ENCODE measurements around the gene SLC22A15.

SLC22A15 gene

GRCh38 chr1:116076831-116077230 lies 100.5 kb downstream of the SLC22A15 start:
- Histone ChIP-seq H3K9me3 (replicated peaks in 1 of 11) (no peaks in the 10 kb centered on the region), H3K27ac (no peak overlapping the region), H3K9ac (no peak overlapping the region), H3K27me3 (no peaks in the 10 kb centered on the region), H3K4me3 (no peak overlapping the region), H3K36me3 (no peaks in the 10 kb centered on the region), H3K4me1 (peaks cover 0 to 4% (median 0%) of the 10 kb centered on the region in 10 experiments; a peak in 1 of 20 replicates), H4K20me1 (no peaks in the 10 kb centered on the region), H3K4me2 (no peak overlapping the region)
- no peak for TF ChIP-seq Cebpa-rat (IDR thresholded peaks at IDR 0.05)

GRCh38 chr1:116078699-116079223 lies 102.4 kb downstream of the SLC22A15 start:
- H3K4me1 ChIP-seq, result peaks cover 0 to 4% (median 0%) of the 10 kb centered on the region in 10 experiments; a peak in 1 of 20 replicates
- no peak overlapping the region for H3K4me3 ChIP-seq
- TF ChIP-seq Cebpa-rat (IDR thresholded peaks at IDR 0.05), result no peak
- H3K9me3 ChIP-seq (replicated peaks in 1 of 11), result no peaks in the 10 kb centered on the region
- no peak overlapping the region for H3K4me2 ChIP-seq
- H4K20me1 ChIP-seq, result no peaks in the 10 kb centered on the region
- H3K27me3 ChIP-seq, result no peaks in the 10 kb centered on the region
- no peaks in the 10 kb centered on the region for H3K36me3 ChIP-seq
- H3K27ac ChIP-seq, result no peak overlapping the region
- no peak overlapping the region for H3K9ac ChIP-seq

GRCh38 chr1:116087628-116088027 lies 111.3 kb downstream of the SLC22A15 start:
- Histone ChIP-seq H3K9ac (no peak overlapping the region), H3K4me2 (no peak overlapping the region), H3K27ac (no peak overlapping the region), H3K4me1 (peaks cover 0 to 8% (median 0%) of the 10 kb centered on the region in 10 experiments; a peak in 2 of 20 replicates), H3K27me3 (no peaks in the 10 kb centered on the region), H4K20me1 (no peaks in the 10 kb centered on the region), H3K9me3 (replicated peaks in 1 of 11) (peaks cover 32 to 43% (median 40%) of the 10 kb centered on the region in 11 experiments), H3K4me3 (no peak overlapping the region), H3K36me3 (no peaks in the 10 kb centered on the region)
- TF ChIP-seq Cebpa-rat (IDR thresholded peaks at IDR 0.05), result no peak

GRCh38 chr1:116089870-116090269 lies 113.6 kb downstream of the SLC22A15 start:
- H4K20me1 ChIP-seq, result no peaks in the 10 kb centered on the region
- TF ChIP-seq Cebpa-rat (IDR thresholded peaks at IDR 0.05), result no peak
- H3K9me3 ChIP-seq (replicated peaks in 1 of 11), result peaks cover 36 to 56% (median 49%) of the 10 kb centered on the region in 11 experiments
- H3K9ac ChIP-seq, result no peak overlapping the region
- H3K27ac ChIP-seq, result no peak overlapping the region
- peaks cover 0 to 8% (median 0%) of the 10 kb centered on the region in 10 experiments; a peak in 2 of 20 replicates for H3K4me1 ChIP-seq
- H3K27me3 ChIP-seq, result no peaks in the 10 kb centered on the region
- H3K4me3 ChIP-seq, result no peak overlapping the region
- no peaks in the 10 kb centered on the region for H3K36me3 ChIP-seq
- H3K4me2 ChIP-seq, result no peak overlapping the region

- Histone ChIP-seq H3K9ac (no peak overlapping the region), H3K4me1 (peaks cover 0 to 8% (median 0%) of the 10 kb centered on the region in 10 experiments; a peak in 2 of 20 replicates), H4K20me1 (no peaks in the 10 kb centered on the region), H3K27me3 (no peaks in the 10 kb centered on the region), H3K36me3 (no peaks in the 10 kb centered on the region), H3K9me3 (replicated peaks in 1 of 11) (peaks cover 42 to 68% (median 59%) of the 10 kb centered on the region in 11 experiments), H3K4me3 (no peak overlapping the region), H3K4me2 (no peak overlapping the region), H3K27ac (no peak overlapping the region)
- no peak for TF ChIP-seq Cebpa-rat (IDR thresholded peaks at IDR 0.05)
These were observed 114.8 kb downstream of the SLC22A15 start for GRCh38 chr1:116091083-116091482.

- no peak overlapping the region for H3K9ac ChIP-seq
- no peak for TF ChIP-seq Cebpa-rat (IDR thresholded peaks at IDR 0.05)
- no peak overlapping the region for H3K4me3 ChIP-seq
- H3K4me1 ChIP-seq, result peaks cover 0 to 6% (median 0%) of the 10 kb centered on the region in 10 experiments; a peak in 2 of 20 replicates
- no peak overlapping the region for H3K27ac ChIP-seq
- no peaks in the 10 kb centered on the region for H3K36me3 ChIP-seq
- peaks cover 48 to 75% (median 66%) of the 10 kb centered on the region in 11 experiments for H3K9me3 ChIP-seq (replicated peaks in 1 of 11)
- no peak overlapping the region for H3K4me2 ChIP-seq
- H4K20me1 ChIP-seq, result no peaks in the 10 kb centered on the region
- no peaks in the 10 kb centered on the region for H3K27me3 ChIP-seq
These were observed 116.6 kb downstream of the SLC22A15 start for GRCh38 chr1:116092752-116093489.

DNA sequence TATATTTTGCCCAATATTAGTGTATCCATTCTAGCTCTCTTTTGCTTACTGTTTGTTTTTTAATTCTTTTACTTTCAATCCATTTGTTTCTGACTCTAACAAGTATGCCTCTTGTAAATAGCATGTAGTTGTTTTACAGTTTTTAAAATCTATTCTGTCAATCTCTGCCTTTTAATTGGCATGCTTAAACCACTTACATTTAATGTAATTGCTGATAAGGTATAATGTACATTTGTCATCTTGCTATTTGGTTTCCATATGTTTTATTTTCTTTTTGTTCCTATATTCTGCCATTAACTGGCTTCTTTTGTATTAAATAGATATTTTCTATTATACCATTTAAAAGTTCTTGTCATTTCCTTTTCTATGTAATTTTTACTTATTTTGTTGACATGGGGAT lies 118.7 kb downstream of the SLC22A15 start:
- Histone ChIP-seq H3K9me3 (replicated peaks in 1 of 11) (peaks cover 35 to 59% (median 54%) of the 10 kb centered on the region in 11 experiments), H3K36me3 (no peaks in the 10 kb centered on the region), H3K27me3 (no peaks in the 10 kb centered on the region), H3K4me2 (no peak overlapping the region), H4K20me1 (no peaks in the 10 kb centered on the region), H3K27ac (no peak overlapping the region), H3K4me3 (no peak overlapping the region), H3K9ac (no peak overlapping the region), H3K4me1 (no peaks in the 10 kb centered on the region)
- no peak for TF ChIP-seq Cebpa-rat (IDR thresholded peaks at IDR 0.05)

GRCh38 chr1:116096013-116096618 lies 119.8 kb downstream of the SLC22A15 start:
- H3K4me3 ChIP-seq, result no peak overlapping the region
- H3K4me2 ChIP-seq, result no peak overlapping the region
- H3K9me3 ChIP-seq (replicated peaks in 1 of 11), result peaks cover 24 to 48% (median 43%) of the 10 kb centered on the region in 11 experiments
- no peaks in the 10 kb centered on the region for H3K36me3 ChIP-seq
- H3K27ac ChIP-seq, result no peak overlapping the region
- H3K9ac ChIP-seq, result no peak overlapping the region
- H4K20me1 ChIP-seq, result no peaks in the 10 kb centered on the region
- H3K4me1 ChIP-seq, result no peaks in the 10 kb centered on the region
- H3K27me3 ChIP-seq, result no peaks in the 10 kb centered on the region
- TF ChIP-seq Cebpa-rat (IDR thresholded peaks at IDR 0.05), result no peak

- H3K4me3 ChIP-seq, result no peak overlapping the region
- no peaks in the 10 kb centered on the region for H4K20me1 ChIP-seq
- no peaks in the 10 kb centered on the region for H3K27me3 ChIP-seq
- no peaks in the 10 kb centered on the region for H3K36me3 ChIP-seq
- no peaks in the 10 kb centered on the region for H3K4me1 ChIP-seq
- no peak overlapping the region for H3K9ac ChIP-seq
- no peak overlapping the region for H3K4me2 ChIP-seq
- H3K27ac ChIP-seq, result no peak overlapping the region
- H3K9me3 ChIP-seq (replicated peaks in 1 of 11), result peaks cover 12 to 33% (median 28%) of the 10 kb centered on the region in 11 experiments
- TF ChIP-seq Cebpa-rat (IDR thresholded peaks at IDR 0.05), result no peak
These were observed 121.3 kb downstream of the SLC22A15 start for GRCh38 chr1:116097626-116098025.

Data from BLaER1 treated with 17β-estradiol and CSF1 and Interleukin-3, amounts not matched to agents 10 nM and 100 nM (cell line).